CD4-positive, alpha-beta T cell (primary cell): ENCODE data around the gene ATG10. TPM values are rescaled to one million over a fixed set of nuclear protein-coding genes. Genes with fewer than 3 reads are reported as not detected.

Experiments
- ATAC-seq: fragments of 200-7000 bp; cut with Tn5 transposase; one replicate; pipeline ENCODE4 v1.10.0; 2022; ENCODE audit warnings: mild to moderate bottlenecking; ENCODE audit not compliant: poor library complexity
- CTCF ChIA-PET: fragments of 350-600 bp; sonication (Branson Sonifier 250); formaldehyde crosslinking; loops from one replicate; lab custom pipeline; 2021; ENCODE audit warnings: antibody characterized with exemption, inconsistent platforms; lab: Charles Lee
- POLR2A ChIA-PET: fragments of 350-600 bp; sonication (Branson Sonifier 250); formaldehyde crosslinking; loops from one replicate; lab custom pipeline; 2021; ENCODE audit warnings: antibody characterized with exemption, inconsistent platforms; lab: Charles Lee
- DNase-seq, 14 experiments: peaks; one replicate each; pipeline ENCODE4 v3.0.0-alpha.2; 2013 to 2020; ENCODE audit warnings: mixed read lengths in 2 of 14
- H3K27ac ChIP-seq, 2 donors: one replicate each; pipeline versions ENCODE4 v1.5.1 to v1.7.0; 2013; ENCODE audit warnings: low read length in 2 of 2, low read depth in 1 of 2, mild to moderate bottlenecking in 1 of 2
- H3K27me3 ChIP-seq, 2 experiments: 1 replicate in 1 of 2; 2 replicates in 1 of 2; pipeline versions ENCODE4 v1.6.1 to v1.7.0; 2013; ENCODE audit warnings: low read length in 2 of 2, control low read depth in 1 of 2, mild to moderate bottlenecking in 1 of 2, moderate library complexity in 1 of 2; ENCODE audit not compliant: insufficient read depth in 2 of 2, control insufficient read depth in 1 of 2
- H3K36me3 ChIP-seq: one replicate; pipeline ENCODE4 v1.6.1; 2013; ENCODE audit warnings: low read length, control low read depth; ENCODE audit not compliant: insufficient read depth
- H3K4me1 ChIP-seq: one replicate; pipeline ENCODE4 v1.6.1; 2013; ENCODE audit warnings: low read length, control low read depth; ENCODE audit not compliant: insufficient read depth
- H3K4me3 ChIP-seq: one replicate; pipeline ENCODE4 v1.5.1; 2013; ENCODE audit warnings: mild to moderate bottlenecking, low read length, moderate library complexity
- H3K9me3 ChIP-seq, 2 experiments: 1 replicate in 1 of 2; 2 replicates in 1 of 2; pipeline versions ENCODE4 v1.6.1 to v1.7.0; 2013; ENCODE audit warnings: low read length in 2 of 2, mild to moderate bottlenecking in 2 of 2, control low read depth in 1 of 2, moderate library complexity in 1 of 2; ENCODE audit not compliant: control insufficient read depth in 1 of 2, insufficient read depth in 1 of 2
- H3K27ac Mint-ChIP-seq: one replicate; pipeline ENCODE4 v1.8.0; 2020; ENCODE audit warnings: mixed read lengths
- H3K27me3 Mint-ChIP-seq: one replicate; pipeline ENCODE4 v1.8.0; 2021; ENCODE audit warnings: mixed read lengths
- H3K36me3 Mint-ChIP-seq: one replicate; pipeline ENCODE4 v1.8.0; 2021; ENCODE audit warnings: low read depth, mixed read lengths
- H3K4me1 Mint-ChIP-seq: one replicate; pipeline ENCODE4 v1.8.0; 2021; ENCODE audit warnings: low read depth, mixed read lengths
- H3K4me3 Mint-ChIP-seq: one replicate; pipeline ENCODE4 v1.8.0; 2020; ENCODE audit warnings: mild to moderate bottlenecking, mixed read lengths
- H3K9me3 Mint-ChIP-seq: one replicate; pipeline ENCODE4 v1.8.0; 2020; ENCODE audit warnings: mixed read lengths
- CTCF ChIP-seq: fragments of 200-600 bp; IDR thresholded peaks from one replicate; pipeline ENCODE4 v1.8.0; 2022; ENCODE audit warnings: antibody characterized with exemption, mild to moderate bottlenecking
- intact Hi-C, 2 experiments: fragments of 100-400 bp; cut with DNase I in 1 of 2; cut with micrococcal nuclease in 1 of 2; formaldehyde crosslinking; loops; one replicate each; pipeline versions ENCODE4 v1.15.1 to v1.9.0; 2023 to 2025; cut with DNase I, micrococcal nuclease
- total RNA-seq, 174 experiments: library from RNA in 2 of 174; stranded (reverse) in 2 of 174; gene quantifications; one replicate each; pipeline ENCODE4 v1.2.3 and lab custom pipeline; 2021 to 2026

Gene ATG10
- total RNA-seq, 2 experiments from 2014 or later: 4.7 to 5.3 TPM

GRCh38 chr5:81969226-81969625 is 2.6 kb upstream of the ATG10 start:
- Histone ChIP-seq H3K27me3 (no peaks in the 10 kb centered on the region), H3K36me3 (no peaks in the 10 kb centered on the region), H3K27ac (no peak overlapping the region), H3K9me3 (no peaks in the 10 kb centered on the region), H3K4me1 (peaks cover 2% of the 10 kb centered on the region), H3K4me3 (no peak overlapping the region)
- no peak for ATAC-seq
- intact Hi-C loops: loop anchor here in 1 of 2 experiments (2.0 kb wide), 1 partner anchor 116 kb away; no protein-coding TSS in a partner anchor
- ChIA-PET CTCF (no interaction called here), POLR2A (interaction anchor here (1.3 kb wide), 1 partner anchor 118 kb away, joined by 4 read pairs; no protein-coding TSS in a partner anchor)
- Mint-ChIP-seq H3K9me3 (no peaks in the 10 kb centered on the region), H3K4me3 (no peak overlapping the region), H3K4me1 (peaks cover 24% of the 10 kb centered on the region), H3K27me3 (no peaks in the 10 kb centered on the region), H3K27ac (no peak overlapping the region), H3K36me3 (peaks cover 6% of the 10 kb centered on the region)
- no peak for TF ChIP-seq CTCF
- no peak for DNase-seq

- ChIA-PET CTCF (no interaction called here), POLR2A (interaction anchor here (0.6 to 2.5 kb wide), 3 partner anchors 114 to 119 kb away, joined by 4 to 24 read pairs (median 4); no protein-coding TSS in a partner anchor)
- no peaks in the 10 kb centered on the region for H3K36me3 ChIP-seq
- ATAC-seq (no peak), DNase-seq (no peak)
- intact Hi-C loops: loop anchor here (2.0 to 10.0 kb wide), 4 partner anchors 117 to 665 kb away; partner anchors contain the start of genes RPS23 (in 1 of the 2), SSBP2 (in 1 of the 2) and ZCCHC9 (in 1 of the 2)
- Mint-ChIP-seq H3K4me1 (peaks cover 31% of the 10 kb centered on the region), H3K27ac (peak overlapping the region; percentile 96), H3K27me3 (no peaks in the 10 kb centered on the region), H3K4me3 (peak overlapping the region; percentile 35), H3K9me3 (no peaks in the 10 kb centered on the region), H3K36me3 (peaks cover 6% of the 10 kb centered on the region)
- no peak for TF ChIP-seq CTCF
- H3K27ac ChIP-seq: no peak overlapping the region
- H3K9me3 ChIP-seq: no peaks in the 10 kb centered on the region
- H3K4me1 ChIP-seq: peaks cover 5% of the 10 kb centered on the region
- no peaks in the 10 kb centered on the region for H3K27me3 ChIP-seq
- H3K4me3 ChIP-seq: no peak overlapping the region
Measured at GRCh38 chr5:81969912-81970311, 1.9 kb upstream of the ATG10 start.

- Mint-ChIP-seq H3K36me3 (peaks cover 6% of the 10 kb centered on the region), H3K27me3 (no peaks in the 10 kb centered on the region), H3K4me1 (peaks cover 31% of the 10 kb centered on the region), H3K4me3 (peak overlapping the region; percentile 98), H3K27ac (peak overlapping the region; percentile 96), H3K9me3 (no peaks in the 10 kb centered on the region)
- H3K4me1 ChIP-seq: peaks cover 5% of the 10 kb centered on the region
- H3K4me3 ChIP-seq: peak overlapping the region; percentile 90
- no peaks in the 10 kb centered on the region for H3K27me3 ChIP-seq
- CTCF ChIA-PET: interaction anchor here (0.6 kb wide), 1 partner anchor 398 kb away, joined by 3 read pairs; no protein-coding TSS in a partner anchor
- DNase-seq: peak in 4 of 14 experiments; percentile 6 to 83 (median 72)
- peak; percentile 57 for ATAC-seq
- POLR2A ChIA-PET: interaction anchor here (0.6 to 2.5 kb wide), 8 partner anchors 9 to 669 kb away, joined by 3 to 37 read pairs (median 3); partner anchors contain the start of gene SSBP2
- H3K27ac ChIP-seq: peak overlapping the region; percentile 87 to 98
- no peak for TF ChIP-seq CTCF
- H3K36me3 ChIP-seq: no peaks in the 10 kb centered on the region
- intact Hi-C loops: loop anchor here (2.0 to 10.0 kb wide), 3 partner anchors 220 to 666 kb away; partner anchors contain the start of genes RPS23 (in 1 of the 2), SSBP2 (in 1 of the 2) and ZCCHC9 (in 1 of the 2)
- no peaks in the 10 kb centered on the region for H3K9me3 ChIP-seq
Measured at GRCh38 chr5:81971111-81971711, 612 bp upstream of the ATG10 start.
